Activated naive CD4-positive, alpha-beta T cell treated with anti-CD3 and anti-CD28 coated beads for 36 hours (primary cell): ENCODE results near the gene EIF2D. TPM values are rescaled to one million over a fixed set of nuclear protein-coding genes. Genes with fewer than 3 reads are reported as not detected.
"Not testable (repeated sequence)": the region's sequence is repeated elsewhere in the genome, so short reads cannot be mapped to it uniquely, and the experiment has no call there.

Experiments
- CTCF ChIA-PET: fragments of 350-600 bp; sonication (Branson Sonifier 250); formaldehyde crosslinking; loops from one replicate; lab custom pipeline; 2021; ENCODE audit warnings: antibody characterized with exemption; lab: Charles Lee
- DNase-seq: peaks from one replicate; pipeline ENCODE4 v3.0.0-alpha.2; 2020
- H3K27ac Mint-ChIP-seq: one replicate; pipeline ENCODE4 v1.8.0; 2021; ENCODE audit warnings: mild to moderate bottlenecking, mixed read lengths
- H3K27me3 Mint-ChIP-seq: one replicate; pipeline ENCODE4 v1.8.0; 2021; ENCODE audit warnings: low read depth, mixed read lengths
- H3K36me3 Mint-ChIP-seq: one replicate; pipeline ENCODE4 v1.8.0; 2021; ENCODE audit warnings: low read depth, mixed read lengths
- H3K4me1 Mint-ChIP-seq: one replicate; pipeline ENCODE4 v1.8.0; 2021; ENCODE audit warnings: low read depth, mixed read lengths
- H3K4me3 Mint-ChIP-seq: one replicate; pipeline ENCODE4 v1.8.0; 2021; ENCODE audit warnings: mild to moderate bottlenecking, moderate library complexity, mixed read lengths
- H3K9me3 Mint-ChIP-seq: one replicate; pipeline ENCODE4 v1.8.0; 2021; ENCODE audit warnings: mixed read lengths
- intact Hi-C: fragments of 100-400 bp; cut with micrococcal nuclease; formaldehyde crosslinking; loops from one replicate; pipeline ENCODE4 v1.15.1; 2023
- total RNA-seq, 2 experiments: library from RNA; stranded (reverse); gene quantifications; one replicate each; pipeline ENCODE4 v1.2.3, GENCODE V29; 2021

The EIF2D gene
- total RNA-seq, 2 experiments from 2014 or later: 116 to 122 TPM

DNA sequence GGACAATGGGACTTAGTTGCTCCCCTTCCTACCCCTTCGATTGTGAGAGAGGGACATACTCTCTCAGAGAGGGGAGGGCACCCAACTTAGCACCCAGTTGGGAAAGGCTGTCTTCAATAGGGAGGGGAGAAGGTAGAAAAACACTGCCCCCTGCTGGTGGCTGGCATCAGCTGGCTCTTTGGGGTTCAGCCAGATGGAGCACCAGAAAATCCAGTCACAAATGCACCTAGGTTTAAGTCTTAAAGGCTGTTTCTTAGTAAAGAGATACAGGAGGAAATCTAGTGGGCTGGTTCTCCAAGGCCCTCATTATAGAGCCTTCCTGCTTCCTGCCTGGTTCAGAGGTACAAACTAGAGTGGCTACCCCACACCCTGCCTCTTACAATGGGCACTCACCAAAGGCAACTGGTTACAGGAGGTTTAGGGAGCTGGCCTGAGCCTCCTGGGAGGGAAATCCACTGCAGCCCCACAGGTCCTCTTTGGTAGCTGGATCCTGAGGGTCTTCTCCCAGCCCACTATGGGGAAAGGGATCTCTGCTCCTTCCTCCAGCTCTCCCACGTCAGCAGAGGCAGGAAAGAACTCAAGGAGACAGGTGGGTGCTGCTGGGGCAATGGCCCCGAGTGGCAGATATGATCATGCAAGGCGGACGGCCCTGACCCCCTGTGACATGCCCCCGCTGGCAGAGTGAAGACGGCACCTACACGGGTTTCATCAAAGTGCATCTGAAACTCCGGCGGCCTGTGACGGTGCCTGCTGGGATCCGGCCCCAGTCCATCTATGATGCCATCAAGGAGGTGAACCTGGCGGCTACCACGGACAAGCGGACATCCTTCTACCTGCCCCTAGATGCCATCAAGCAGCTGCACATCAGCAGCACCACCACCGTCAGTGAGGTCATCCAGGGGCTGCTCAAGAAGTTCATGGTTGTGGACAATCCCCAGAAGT is 28.3 kb downstream of the EIF2D start:
- Mint-ChIP-seq H3K4me1 (peaks cover 94% of the 10 kb centered on the region), H3K4me3 (peak overlapping the region; percentile 68), H3K9me3 (no peaks in the 10 kb centered on the region), H3K36me3 (peaks cover 88% of the 10 kb centered on the region), H3K27me3 (no peaks in the 10 kb centered on the region), H3K27ac (peak overlapping the region; percentile 100)
- intact Hi-C loops: loop anchor here (1.0 to 2.0 kb wide), 6 partner anchors 32 to 121 kb away; no protein-coding TSS in a partner anchor
- CTCF ChIA-PET: interaction anchor here (0.6 to 16.1 kb wide), 28 partner anchors 8 to 119 kb away, joined by 3 to 511 read pairs (median 4); partner anchors contain the start of genes EIF2D, IKBKE and RASSF5
- DNase-seq: peak; percentile 95

DNA sequence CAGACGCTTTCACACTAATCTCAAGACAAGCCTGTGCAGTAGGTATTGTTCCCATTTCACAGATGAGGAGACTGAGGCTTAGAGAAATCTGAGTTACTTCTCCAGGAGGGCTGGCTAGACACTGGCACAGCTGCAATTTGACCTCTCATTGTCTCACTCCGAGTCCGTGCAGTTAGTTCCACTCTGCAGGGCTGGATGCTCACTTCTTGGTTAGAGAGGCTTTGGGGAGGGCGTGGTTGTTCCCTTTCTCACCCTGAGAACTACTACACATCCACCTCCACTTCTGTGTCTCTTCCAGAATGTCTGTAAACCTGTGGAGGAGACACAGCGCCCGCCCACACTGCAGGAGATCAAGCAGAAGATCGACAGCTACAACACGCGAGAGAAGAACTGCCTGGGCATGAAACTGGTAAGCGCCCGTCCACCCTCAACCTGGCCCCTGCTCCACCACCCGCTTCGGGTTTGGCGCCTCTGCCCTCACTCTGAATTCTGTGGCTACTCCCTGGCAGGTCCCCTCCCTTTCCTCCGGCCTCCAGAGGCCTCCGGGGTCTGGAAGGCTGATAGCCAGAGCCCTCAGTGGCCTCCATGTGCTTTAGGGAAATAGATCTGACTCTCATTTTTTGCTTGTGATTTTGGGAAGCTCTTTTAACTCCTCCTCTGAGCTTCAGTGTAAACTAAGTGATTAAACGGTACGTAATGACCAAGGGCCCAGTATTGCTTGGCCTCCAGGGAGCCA is 29.1 kb downstream of the EIF2D start:
- H3K4me3 Mint-ChIP-seq: peak overlapping the region; percentile 68
- CTCF ChIA-PET: interaction anchor here (0.6 to 16.1 kb wide), 20 partner anchors 8 to 118 kb away, joined by 3 to 511 read pairs (median 4); partner anchors contain the start of genes IKBKE and RASSF5
- peaks cover 89% of the 10 kb centered on the region for H3K36me3 Mint-ChIP-seq
- peak overlapping the region; percentile 100 for H3K27ac Mint-ChIP-seq
- H3K4me1 Mint-ChIP-seq: peaks cover 94% of the 10 kb centered on the region
- H3K27me3 Mint-ChIP-seq: no peaks in the 10 kb centered on the region
- peak; percentile 68 for DNase-seq
- H3K9me3 Mint-ChIP-seq: no peaks in the 10 kb centered on the region
- intact Hi-C loops: loop anchor here (1.0 to 2.0 kb wide), 6 partner anchors 31 to 120 kb away; no protein-coding TSS in a partner anchor

DNA sequence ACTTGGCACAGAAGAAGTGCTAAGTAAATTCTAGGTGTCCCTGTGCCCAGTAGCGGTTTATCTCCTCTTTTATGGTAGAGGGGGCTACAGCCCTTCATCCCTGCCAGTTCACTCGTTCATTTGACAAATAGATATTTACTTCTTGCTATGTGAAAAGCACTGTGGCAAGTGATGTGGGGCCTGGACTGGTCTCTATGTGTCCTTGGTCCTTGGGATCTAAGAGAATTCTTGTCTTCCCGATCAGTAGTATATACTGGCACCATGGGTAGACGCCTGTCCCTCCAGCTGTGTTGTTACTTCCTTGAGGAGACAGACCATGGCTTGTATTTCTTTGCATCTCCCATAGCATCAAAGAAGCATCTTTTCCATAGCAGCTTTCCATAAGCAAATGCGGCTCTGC is 29.7 kb downstream of the EIF2D start:
- intact Hi-C loops: loop anchor here (2.0 kb wide), 1 partner anchor 104 kb away; no protein-coding TSS in a partner anchor
- CTCF ChIA-PET: interaction anchor here (0.9 to 16.1 kb wide), 13 partner anchors 11 to 118 kb away, joined by 3 to 511 read pairs (median 7); partner anchors contain the start of genes IKBKE and RASSF5
- peaks cover 94% of the 10 kb centered on the region for H3K4me1 Mint-ChIP-seq
- H3K27ac Mint-ChIP-seq: peak overlapping the region; percentile 100
- H3K36me3 Mint-ChIP-seq: peaks cover 83% of the 10 kb centered on the region
- no peak for DNase-seq
- H3K9me3 Mint-ChIP-seq: no peaks in the 10 kb centered on the region
- peak overlapping the region; percentile 68 for H3K4me3 Mint-ChIP-seq
- no peaks in the 10 kb centered on the region for H3K27me3 Mint-ChIP-seq

DNA sequence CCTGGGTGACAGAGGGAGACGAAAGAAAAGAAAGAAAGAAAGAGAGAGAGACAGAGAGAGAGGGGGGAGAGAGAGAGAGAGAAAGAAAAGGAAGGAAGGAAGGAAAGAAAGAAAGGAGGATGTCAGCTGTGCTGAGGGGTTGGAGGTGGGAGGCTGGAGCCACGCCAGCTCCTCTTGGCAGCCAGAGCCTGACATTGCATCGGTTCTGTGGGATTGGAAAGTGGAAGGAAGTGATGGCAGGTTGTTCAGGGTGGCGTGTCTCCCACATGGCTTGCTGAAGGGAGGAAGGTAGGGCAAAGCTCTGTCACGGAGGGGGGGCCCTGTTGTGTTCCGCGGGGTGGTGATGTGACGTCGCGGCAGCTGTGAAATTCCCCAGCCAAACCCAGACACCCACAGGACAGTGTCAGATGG is 30.7 kb downstream of the EIF2D start:
- intact Hi-C loops: no loop called here
- peaks cover 82% of the 10 kb centered on the region for H3K36me3 Mint-ChIP-seq
- peak overlapping the region; percentile 76 for H3K4me3 Mint-ChIP-seq
- H3K9me3 Mint-ChIP-seq: no peaks in the 10 kb centered on the region
- peaks cover 94% of the 10 kb centered on the region for H3K4me1 Mint-ChIP-seq
- peak; percentile 81 for DNase-seq
- H3K27ac Mint-ChIP-seq: peak overlapping the region; percentile 100
- H3K27me3 Mint-ChIP-seq: no peaks in the 10 kb centered on the region
- CTCF ChIA-PET: interaction anchor here (0.6 to 16.1 kb wide), 7 partner anchors 10 to 82 kb away, joined by 3 to 511 read pairs (median 9); partner anchors contain the start of gene DYRK3

DNA sequence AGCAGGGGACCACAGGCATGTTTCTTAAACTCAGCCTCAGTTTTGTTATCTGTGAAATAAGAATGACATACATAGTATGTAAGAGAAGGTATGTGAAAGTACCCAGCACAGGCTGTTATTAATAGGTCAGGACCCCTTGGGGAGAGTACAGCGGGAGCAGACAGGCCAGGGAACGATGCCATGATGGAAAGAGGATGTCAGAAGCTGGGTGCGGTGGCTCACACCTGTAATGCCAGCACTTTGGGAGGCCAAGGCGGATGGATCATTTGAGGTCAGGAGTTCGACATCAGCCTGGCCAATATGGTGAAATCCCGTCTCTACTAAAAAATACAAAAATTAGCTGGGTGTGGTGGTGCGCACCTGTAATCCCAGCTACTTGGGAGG is 31.2 kb downstream of the EIF2D start:
- peak overlapping the region; percentile 76 for H3K4me3 Mint-ChIP-seq
- DNase-seq, H3K9me3 Mint-ChIP-seq, H3K27me3 Mint-ChIP-seq, intact Hi-C loops: not testable (repeated sequence)
- peak overlapping the region; percentile 100 for H3K27ac Mint-ChIP-seq
- H3K36me3 Mint-ChIP-seq: peaks cover 84% of the 10 kb centered on the region
- CTCF ChIA-PET: interaction anchor here (0.6 to 16.1 kb wide), 9 partner anchors 10 to 82 kb away, joined by 3 to 511 read pairs (median 8); partner anchors contain the start of gene DYRK3
- H3K4me1 Mint-ChIP-seq: peaks cover 95% of the 10 kb centered on the region

DNA sequence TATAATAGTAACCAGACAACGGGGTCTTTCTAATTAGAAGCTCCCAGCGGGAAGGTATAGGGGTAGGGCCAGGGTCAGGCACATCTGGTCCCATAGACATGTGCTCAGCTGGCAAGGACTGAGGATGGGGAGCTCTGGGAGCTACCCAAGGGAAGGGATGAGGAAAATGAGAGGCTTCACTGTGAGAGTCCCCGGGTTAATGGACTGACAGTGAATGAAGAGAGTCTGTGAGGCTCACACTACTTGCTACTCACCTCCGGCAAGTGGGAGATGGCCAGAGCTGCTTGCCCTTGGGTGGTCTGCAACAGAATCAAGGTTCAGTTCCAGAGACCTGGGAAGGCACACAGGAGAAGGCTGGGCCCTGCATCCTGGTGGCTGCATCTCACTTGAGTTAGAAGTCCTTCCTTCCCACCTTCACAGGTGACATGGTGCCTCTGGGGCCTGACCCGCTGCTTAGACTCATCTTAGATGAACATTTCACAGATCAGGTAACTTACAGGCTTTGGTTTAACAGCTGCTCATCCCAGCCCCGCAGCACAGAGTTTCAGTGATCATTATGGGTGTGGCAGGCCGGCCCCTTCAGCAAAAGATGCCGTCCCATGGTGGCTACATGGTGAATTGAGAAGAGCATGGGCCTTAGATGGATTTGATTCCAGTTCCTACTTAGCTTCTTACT is 31.7 kb downstream of the EIF2D start:
- Mint-ChIP-seq H3K4me1 (peaks cover 95% of the 10 kb centered on the region), H3K36me3 (peaks cover 79% of the 10 kb centered on the region), H3K27ac (peak overlapping the region; percentile 100), H3K9me3 (no peaks in the 10 kb centered on the region), H3K4me3 (peak overlapping the region; percentile 76), H3K27me3 (no peaks in the 10 kb centered on the region)
- DNase-seq: peak; percentile 43
- CTCF ChIA-PET: interaction anchor here (0.6 to 16.1 kb wide), 12 partner anchors 8 to 101 kb away, joined by 3 to 511 read pairs (median 4); no protein-coding TSS in a partner anchor
- intact Hi-C loops: loop anchor here (1.0 kb wide), 4 partner anchors 9 to 325 kb away; no protein-coding TSS in a partner anchor

DNA sequence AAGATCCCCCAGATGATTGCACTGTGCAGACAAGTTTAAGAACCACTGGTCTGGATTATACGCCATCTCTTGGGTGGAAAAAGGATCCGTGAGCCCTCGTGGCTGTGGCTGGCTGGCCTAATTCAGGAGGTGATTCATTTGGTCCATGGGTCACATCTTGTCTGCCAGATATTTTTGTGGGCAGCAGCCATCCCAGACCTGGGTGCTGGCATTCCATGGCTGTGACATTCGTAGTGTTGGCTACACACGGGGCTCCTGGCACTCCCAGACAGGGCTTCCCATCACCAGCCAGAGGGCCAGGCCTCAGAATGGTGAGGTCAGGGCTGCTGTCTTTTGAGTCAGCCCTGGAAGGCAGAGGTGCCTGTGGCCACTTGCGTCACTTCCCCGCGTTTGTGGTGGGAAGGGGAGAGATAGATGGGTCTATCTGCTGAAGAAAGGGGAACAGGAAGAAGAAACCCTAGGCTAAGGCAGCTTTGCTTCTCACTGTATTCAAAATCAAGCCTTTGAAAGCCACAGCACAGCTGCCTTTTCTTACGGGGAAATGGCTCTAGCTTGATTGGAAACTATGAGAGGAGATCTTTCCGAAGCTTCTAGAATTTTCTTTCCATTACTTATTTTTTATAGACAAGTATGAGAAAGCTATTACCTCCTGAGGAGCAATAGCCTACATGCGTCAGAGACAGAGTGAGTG is 32.4 kb downstream of the EIF2D start:
- Mint-ChIP-seq H3K4me3 (peak overlapping the region; percentile 76), H3K9me3 (no peaks in the 10 kb centered on the region), H3K27ac (peak overlapping the region; percentile 100), H3K4me1 (peaks cover 96% of the 10 kb centered on the region), H3K36me3 (peaks cover 77% of the 10 kb centered on the region), H3K27me3 (no peaks in the 10 kb centered on the region)
- CTCF ChIA-PET: interaction anchor here (0.6 to 16.1 kb wide), 13 partner anchors 8 to 101 kb away, joined by 3 to 511 read pairs (median 4); partner anchors contain the start of gene EIF2D
- intact Hi-C loops: loop anchor here (1.0 to 10.0 kb wide), 8 partner anchors 9 to 1263 kb away; partner anchors contain the start of gene CD46
- peak; percentile 99 for DNase-seq

DNA sequence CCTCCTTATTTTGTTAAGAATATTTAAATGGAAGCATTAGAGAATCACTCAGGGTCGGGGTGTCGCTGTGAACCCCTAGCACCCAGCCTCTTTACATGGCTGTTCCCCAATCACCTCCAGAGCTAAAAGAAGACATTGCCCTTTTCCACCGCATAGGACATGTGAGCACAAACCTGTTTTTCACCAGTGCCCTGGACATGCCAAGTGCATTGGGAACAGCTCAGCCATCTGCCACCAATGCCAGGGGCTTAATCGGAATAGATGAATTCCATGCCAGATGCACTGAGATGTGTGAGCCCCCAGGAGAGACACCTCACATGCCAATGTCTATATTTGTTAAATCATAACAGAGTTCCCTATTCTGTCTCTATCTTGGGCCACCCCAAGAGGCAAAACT is 33.3 kb downstream of the EIF2D start:
- Mint-ChIP-seq H3K4me3 (peak overlapping the region; percentile 76), H3K9me3 (no peaks in the 10 kb centered on the region), H3K27ac (peak overlapping the region; percentile 100), H3K27me3 (no peaks in the 10 kb centered on the region), H3K4me1 (peaks cover 97% of the 10 kb centered on the region), H3K36me3 (peaks cover 71% of the 10 kb centered on the region)
- DNase-seq: peak; percentile 7
- CTCF ChIA-PET: interaction anchor here (0.6 to 16.1 kb wide), 6 partner anchors 8 to 425 kb away, joined by 3 to 511 read pairs (median 4); partner anchors contain the start of gene EIF2D
- intact Hi-C loops: loop anchor here (1.0 to 10.0 kb wide), 5 partner anchors 9 to 1262 kb away; partner anchors contain the start of gene CD46

DNA sequence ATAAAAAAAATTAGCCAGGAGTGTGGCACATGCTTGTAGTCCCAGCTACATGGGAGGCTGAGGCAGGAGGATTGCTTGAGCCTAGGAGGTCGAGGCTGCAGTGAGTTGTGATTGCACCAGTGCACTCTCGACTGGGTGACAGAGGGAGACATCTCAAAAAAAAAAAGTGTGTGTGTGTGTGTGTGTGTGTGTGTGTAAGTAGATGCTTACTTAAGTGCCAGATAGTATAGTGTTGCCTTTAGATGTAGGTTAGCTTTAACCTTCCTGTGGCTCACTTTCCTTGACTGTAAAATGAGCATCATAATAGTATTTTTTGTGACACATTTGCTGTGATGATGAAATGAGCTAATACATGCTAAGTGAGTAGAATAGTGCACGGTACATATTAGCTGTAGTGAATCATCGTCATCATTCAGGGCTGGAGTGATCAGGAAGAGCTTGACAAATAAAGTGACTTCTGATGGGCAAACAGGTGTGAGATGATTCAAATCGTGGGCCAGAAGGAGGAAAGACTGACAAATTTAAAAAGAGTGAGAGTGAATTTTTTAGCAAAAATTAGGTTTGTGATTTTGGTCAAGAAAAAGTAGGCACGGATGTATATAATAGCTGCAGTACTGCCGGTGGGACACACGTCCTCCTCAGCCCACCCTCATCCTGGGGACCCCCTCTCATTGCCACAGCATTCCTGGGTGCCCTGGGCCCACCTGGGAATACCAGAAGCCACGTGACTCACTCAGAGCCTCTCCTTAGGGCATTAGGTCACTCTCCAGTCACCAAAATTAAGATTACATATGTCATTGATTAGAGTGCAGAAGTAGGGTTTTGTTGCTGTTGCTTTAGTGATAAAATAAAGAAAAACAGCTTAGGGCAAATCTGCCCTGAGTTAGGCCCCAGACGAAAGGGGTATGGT is 33.9 kb downstream of the EIF2D start:
- no peaks in the 10 kb centered on the region for H3K9me3 Mint-ChIP-seq
- no peaks in the 10 kb centered on the region for H3K27me3 Mint-ChIP-seq
- H3K4me1 Mint-ChIP-seq: peaks cover 98% of the 10 kb centered on the region
- CTCF ChIA-PET: interaction anchor here (0.6 to 16.1 kb wide), 12 partner anchors 9 to 426 kb away, joined by 3 to 511 read pairs (median 4); partner anchors contain the start of gene EIF2D
- peak; percentile 68 for DNase-seq
- intact Hi-C loops: loop anchor here (1.0 to 10.0 kb wide), 5 partner anchors 8 to 1261 kb away; partner anchors contain the start of gene CD46
- H3K27ac Mint-ChIP-seq: peak overlapping the region; percentile 100
- peaks cover 70% of the 10 kb centered on the region for H3K36me3 Mint-ChIP-seq
- H3K4me3 Mint-ChIP-seq: peak overlapping the region; percentile 76
